Measurements from ENCODE around the gene KLK11. TPM values are rescaled to one million over a fixed set of nuclear protein-coding genes. Genes with fewer than 3 reads are reported as not detected.

KLK11 gene
- total RNA-seq, 1 donor from 2014 or later, result not detected

- intact Hi-C loops (cut with micrococcal nuclease), result no loop called here
- TF ChIP-seq CTCF (IDR thresholded peaks at IDR 0.05; ENCODE audit: borderline replicate concordance), result no peak
- no peaks in the 10 kb centered on the region for H3K36me3 ChIP-seq
- no peak overlapping the region for H3K27ac ChIP-seq (replicated peaks)
- no peaks in the 10 kb centered on the region for H3K9me3 ChIP-seq (replicated peaks)
- no peak overlapping the region for H3K4me3 ChIP-seq
- H3K27me3 ChIP-seq (ENCODE audit: low read depth), result peaks cover 98% of the 10 kb centered on the region
- no peak for DNase-seq
- no peaks in the 10 kb centered on the region for H3K4me1 ChIP-seq
Measured at GRCh38 chr19:51003316-51003715, 23.1 kb downstream of the KLK11 start.

GRCh38 chr19:51002542-51003311, 23.7 kb downstream of the KLK11 start:
- no peak overlapping the region for H3K4me3 ChIP-seq
- no peaks in the 10 kb centered on the region for H3K36me3 ChIP-seq
- intact Hi-C loops (cut with micrococcal nuclease), result no loop called here
- no peak overlapping the region for H3K27ac ChIP-seq (replicated peaks)
- TF ChIP-seq CTCF (IDR thresholded peaks at IDR 0.05; ENCODE audit: borderline replicate concordance), result no peak
- H3K27me3 ChIP-seq (ENCODE audit: low read depth), result peaks cover 98% of the 10 kb centered on the region
- H3K9me3 ChIP-seq (replicated peaks), result no peaks in the 10 kb centered on the region
- H3K4me1 ChIP-seq, result no peaks in the 10 kb centered on the region
- no peak for DNase-seq

- Histone ChIP-seq H3K4me1 (no peaks in the 10 kb centered on the region), H3K27ac (replicated peaks) (no peak overlapping the region), H3K9me3 (replicated peaks) (no peaks in the 10 kb centered on the region), H3K4me3 (no peak overlapping the region), H3K27me3 (ENCODE audit: low read depth) (peaks cover 97% of the 10 kb centered on the region), H3K36me3 (no peaks in the 10 kb centered on the region)
- no peak for TF ChIP-seq CTCF (IDR thresholded peaks at IDR 0.05; ENCODE audit: borderline replicate concordance)
- no peak for DNase-seq
- intact Hi-C loops (cut with micrococcal nuclease), result no loop called here
Measured at GRCh38 chr19:51002089-51002532, 24.3 kb downstream of the KLK11 start.

- intact Hi-C loops (cut with micrococcal nuclease), result no loop called here
- peaks cover 91% of the 10 kb centered on the region for H3K27me3 ChIP-seq (ENCODE audit: low read depth)
- no peak within 1 kb of the TSS for H3K4me3 ChIP-seq
- H3K27ac ChIP-seq (replicated peaks), result no peak within 1 kb of the TSS
- no peak for TF ChIP-seq CTCF (IDR thresholded peaks at IDR 0.05; ENCODE audit: borderline replicate concordance)
- no peaks in the 10 kb centered on the region for H3K4me1 ChIP-seq
- no peaks in the 10 kb centered on the region for H3K9me3 ChIP-seq (replicated peaks)
- no peak for DNase-seq
- no peaks in the 10 kb centered on the region for H3K36me3 ChIP-seq
Measured at GRCh38 chr19:51001515-51001914, 24.9 kb downstream of the KLK11 start, which contains the start of gene KLK8. KLK8 (minus strand) TSS chr19:51001604; CDS start chr19:51001167, 437 bp downstream.

- TF ChIP-seq CTCF (IDR thresholded peaks at IDR 0.05; ENCODE audit: borderline replicate concordance), result no peak
Measured at GRCh38 chr19:51000981-51001380, 25.4 kb downstream of the KLK11 start.

More at GRCh38 chr19:51000981-51001380, 25.4 kb downstream of the KLK11 start:
- peaks cover 90% of the 10 kb centered on the region for H3K27me3 ChIP-seq (ENCODE audit: low read depth)
- no peaks in the 10 kb centered on the region for H3K4me1 ChIP-seq
- H3K9me3 ChIP-seq (replicated peaks), result no peaks in the 10 kb centered on the region
- H3K4me3 ChIP-seq, result no peak overlapping the region
- no peaks in the 10 kb centered on the region for H3K36me3 ChIP-seq
- intact Hi-C loops (cut with micrococcal nuclease), result no loop called here
- DNase-seq, result no peak
- no peak overlapping the region for H3K27ac ChIP-seq (replicated peaks)

Measured in left ventricle myocardium inferior (tissue), 1 donor.